ENCODE data around the gene ADAMTS5.
A peak's percentile ranks its signal among the peaks of the same experiment; 100 is the strongest.

Gene ADAMTS5

DNA sequence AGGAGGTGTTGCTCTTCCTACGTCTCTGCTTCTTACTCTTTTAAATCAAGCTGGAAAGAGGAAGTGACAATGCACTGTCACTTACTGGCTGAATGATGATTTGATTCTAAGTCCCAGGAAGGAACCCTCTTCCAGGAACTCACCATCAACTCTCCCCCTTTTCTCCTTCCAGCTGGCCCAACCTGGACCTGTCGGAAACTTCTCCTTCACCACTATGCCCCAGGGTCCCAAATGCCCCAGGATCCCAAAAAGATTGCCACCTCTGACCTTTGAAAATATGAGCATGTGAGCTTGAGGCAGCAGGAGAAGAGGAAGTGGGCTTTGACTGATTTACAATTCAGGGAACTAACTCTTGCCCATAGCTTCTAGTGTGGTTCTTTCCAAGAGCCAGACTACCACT is 5.3 kb upstream of the ADAMTS5 start:
- no peaks in the 10 kb centered on the region for H4K20me1 ChIP-seq (ENCODE audit: low read depth, low read length)
- no peaks in the 10 kb centered on the region for H3K27me3 ChIP-seq (ENCODE audit: low read length)
- no peaks in the 10 kb centered on the region for H3K36me3 ChIP-seq (ENCODE audit: low read length)
- H3K9me2 ChIP-seq (replicated peaks; ENCODE audit: insufficient read depth, low read length) = no peaks in the 10 kb centered on the region
- peaks cover 4% of the 10 kb centered on the region; the same call in 1 of the 2 replicates for H3K9me3 ChIP-seq (ENCODE audit: insufficient read depth, low read length)
- H3K27ac ChIP-seq (ENCODE audit: low read depth, low read length) = no peak overlapping the region
- H3K79me2 ChIP-seq (ENCODE audit: insufficient read depth, low read length) = no peaks in the 10 kb centered on the region
- H3K4me2 ChIP-seq (ENCODE audit: low read depth, low read length, poor library complexity, severe bottlenecking) = no peak overlapping the region
- H3K9ac ChIP-seq (ENCODE audit: low read length) = no peak overlapping the region
- H2AFZ ChIP-seq (ENCODE audit: low read depth, low read length, severe bottlenecking) = peak overlapping the region; percentile 73
- H3F3A ChIP-seq (ENCODE audit: insufficient read depth) = no peaks in the 10 kb centered on the region
- H3K4me3 ChIP-seq (ENCODE audit: insufficient read depth, low read length, poor library complexity, severe bottlenecking) = no peak overlapping the region
- no peak for TF ChIP-seq EZH2phosphoT487 (conservative IDR thresholded peaks at IDR 0.05; ENCODE audit: low read length)
- TF ChIP-seq, protein P1, sequence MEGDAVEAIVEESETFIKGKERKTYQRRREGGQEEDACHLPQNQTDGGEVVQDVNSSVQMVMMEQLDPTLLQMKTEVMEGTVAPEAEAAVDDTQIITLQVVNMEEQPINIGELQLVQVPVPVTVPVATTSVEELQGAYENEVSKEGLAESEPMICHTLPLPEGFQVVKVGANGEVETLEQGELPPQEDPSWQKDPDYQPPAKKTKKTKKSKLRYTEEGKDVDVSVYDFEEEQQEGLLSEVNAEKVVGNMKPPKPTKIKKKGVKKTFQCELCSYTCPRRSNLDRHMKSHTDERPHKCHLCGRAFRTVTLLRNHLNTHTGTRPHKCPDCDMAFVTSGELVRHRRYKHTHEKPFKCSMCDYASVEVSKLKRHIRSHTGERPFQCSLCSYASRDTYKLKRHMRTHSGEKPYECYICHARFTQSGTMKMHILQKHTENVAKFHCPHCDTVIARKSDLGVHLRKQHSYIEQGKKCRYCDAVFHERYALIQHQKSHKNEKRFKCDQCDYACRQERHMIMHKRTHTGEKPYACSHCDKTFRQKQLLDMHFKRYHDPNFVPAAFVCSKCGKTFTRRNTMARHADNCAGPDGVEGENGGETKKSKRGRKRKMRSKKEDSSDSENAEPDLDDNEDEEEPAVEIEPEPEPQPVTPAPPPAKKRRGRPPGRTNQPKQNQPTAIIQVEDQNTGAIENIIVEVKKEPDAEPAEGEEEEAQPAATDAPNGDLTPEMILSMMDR (IDR thresholded peaks at IDR 0.05; ENCODE audit: insufficient read depth, low read length, poor library complexity, severe bottlenecking) = no peak

DNA sequence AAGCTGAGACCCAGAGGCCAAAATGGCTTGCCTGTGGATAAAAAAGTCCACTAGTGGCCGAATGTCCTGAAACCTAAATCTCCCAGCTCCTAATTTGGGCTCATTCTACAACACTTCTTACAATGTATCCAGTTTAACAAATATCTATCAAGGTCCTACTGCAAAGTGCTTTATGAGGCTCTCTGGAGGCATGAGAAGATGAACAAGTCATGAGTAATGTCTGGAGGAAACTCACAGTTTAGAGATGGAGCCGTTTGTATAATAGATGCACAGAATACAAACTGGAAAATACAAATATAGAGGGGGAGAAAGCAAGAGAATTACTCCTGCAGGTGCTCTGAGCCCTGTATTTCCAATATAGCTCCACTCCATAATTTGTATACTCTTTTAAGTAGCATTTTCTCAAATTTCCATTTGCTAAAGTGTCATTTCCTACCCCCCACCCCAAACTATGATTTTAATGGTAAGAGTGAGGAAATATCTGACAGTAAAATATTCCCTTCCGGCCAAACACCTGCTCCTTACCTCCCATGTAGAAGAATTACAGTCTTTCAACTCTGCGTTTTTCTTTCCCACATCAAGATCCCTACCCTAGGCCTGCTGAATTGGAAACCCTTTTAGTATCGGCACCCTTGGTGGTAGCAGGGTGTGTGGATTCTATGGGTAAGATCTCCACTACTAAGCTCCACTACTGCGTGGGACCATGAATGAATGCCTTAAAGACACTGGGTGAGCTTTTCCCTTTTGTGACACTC is 3.3 kb upstream of the ADAMTS5 start:
- H3K79me2 ChIP-seq (ENCODE audit: insufficient read depth, low read length) = no peaks in the 10 kb centered on the region
- TF ChIP-seq EZH2phosphoT487 (conservative IDR thresholded peaks at IDR 0.05; ENCODE audit: low read length) = no peak
- TF ChIP-seq, protein P1 (IDR thresholded peaks at IDR 0.05; ENCODE audit: insufficient read depth, low read length, poor library complexity, severe bottlenecking) = no peak
- H3K9me3 ChIP-seq (ENCODE audit: insufficient read depth, low read length) = peaks cover 3% of the 10 kb centered on the region; the same call in 1 of the 2 replicates
- no peak overlapping the region for H3K4me2 ChIP-seq (ENCODE audit: low read depth, low read length, poor library complexity, severe bottlenecking)
- no peak overlapping the region for H3K4me3 ChIP-seq (ENCODE audit: insufficient read depth, low read length, poor library complexity, severe bottlenecking)
- no peaks in the 10 kb centered on the region for H3K27me3 ChIP-seq (ENCODE audit: low read length)
- no peaks in the 10 kb centered on the region for H3K36me3 ChIP-seq (ENCODE audit: low read length)
- no peaks in the 10 kb centered on the region for H4K20me1 ChIP-seq (ENCODE audit: low read depth, low read length)
- H3F3A ChIP-seq (ENCODE audit: insufficient read depth) = no peaks in the 10 kb centered on the region
- no peak overlapping the region for H3K27ac ChIP-seq (ENCODE audit: low read depth, low read length)
- no peak overlapping the region for H3K9ac ChIP-seq (ENCODE audit: low read length)
- H3K9me2 ChIP-seq (replicated peaks; ENCODE audit: insufficient read depth, low read length) = no peaks in the 10 kb centered on the region
- no peak overlapping the region for H2AFZ ChIP-seq (ENCODE audit: low read depth, low read length, severe bottlenecking)

DNA sequence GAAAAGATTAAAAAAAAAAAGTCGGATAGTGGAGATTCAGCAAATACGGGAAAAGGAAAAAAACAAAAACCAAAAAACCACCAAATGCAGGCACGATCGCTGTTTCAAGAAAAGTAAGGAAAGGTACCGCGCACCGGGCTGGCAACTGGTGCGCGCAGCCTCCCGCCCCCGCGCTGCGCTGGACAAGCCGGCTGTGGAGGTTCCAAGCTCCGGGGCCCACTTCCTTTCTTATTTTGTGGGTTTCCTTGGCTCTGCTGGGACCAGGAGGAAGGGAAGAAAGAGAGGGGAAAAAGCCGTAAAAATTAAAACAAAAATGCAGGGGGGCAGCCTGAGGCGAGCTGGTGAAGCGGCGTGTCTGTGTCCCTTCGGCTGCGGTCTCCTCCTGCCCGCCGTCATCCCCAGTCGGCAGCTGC is 233 bp downstream of the ADAMTS5 start:
- Histone ChIP-seq H3K9me2 (replicated peaks; ENCODE audit: insufficient read depth, low read length) (no peaks in the 10 kb centered on the region), H3K4me2 (ENCODE audit: low read depth, low read length, poor library complexity, severe bottlenecking) (no peak overlapping the region), H4K20me1 (ENCODE audit: low read depth, low read length) (no peaks in the 10 kb centered on the region), H3K9ac (ENCODE audit: low read length) (no peak overlapping the region), H3K4me3 (ENCODE audit: insufficient read depth, low read length, poor library complexity, severe bottlenecking) (no peak overlapping the region), H3K79me2 (ENCODE audit: insufficient read depth, low read length) (no peaks in the 10 kb centered on the region), H3K9me3 (ENCODE audit: insufficient read depth, low read length) (no peaks in the 10 kb centered on the region), H3K27ac (ENCODE audit: low read depth, low read length) (no peak overlapping the region), H3F3A (ENCODE audit: insufficient read depth) (no peaks in the 10 kb centered on the region), H3K27me3 (ENCODE audit: low read length) (no peaks in the 10 kb centered on the region), H3K36me3 (ENCODE audit: low read length) (no peaks in the 10 kb centered on the region), H2AFZ (ENCODE audit: low read depth, low read length, severe bottlenecking) (no peak overlapping the region)
- TF ChIP-seq, protein P1 (IDR thresholded peaks at IDR 0.05; ENCODE audit: insufficient read depth, low read length, poor library complexity, severe bottlenecking) = no peak
- TF ChIP-seq EZH2phosphoT487 (conservative IDR thresholded peaks at IDR 0.05; ENCODE audit: low read length) = no peak
